ENCODE data around the gene AFG3L2. TPM values are rescaled to one million over a fixed set of nuclear protein-coding genes. Genes with fewer than 3 reads are reported as not detected.

AFG3L2 gene
- total RNA-seq, 6 experiments from 2014 or later = 30.2 to 47.7 (median 36.3) TPM

DNA sequence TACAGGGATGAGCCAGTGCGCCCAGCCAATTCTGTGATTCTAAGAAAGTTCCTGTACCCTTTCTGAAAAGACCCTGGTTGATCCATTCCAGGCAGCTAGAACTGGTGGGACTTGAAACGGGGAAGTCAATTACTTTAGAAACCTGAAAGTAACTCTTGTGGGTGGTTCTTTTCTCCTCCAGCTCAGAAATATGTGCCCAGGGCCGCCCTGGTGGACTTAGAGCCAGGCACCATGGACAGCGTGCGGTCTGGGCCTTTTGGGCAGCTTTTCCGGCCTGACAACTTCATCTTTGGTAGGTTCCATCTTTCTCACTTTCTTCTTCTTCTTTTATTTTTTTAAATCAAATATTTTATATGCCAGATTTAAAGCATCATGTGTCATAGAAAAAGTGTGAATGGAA, 66.3 kb downstream of the AFG3L2 start:
- Histone ChIP-seq H3K4me1 (peaks cover 0 to 3% (median 0%) of the 10 kb centered on the region in 4 donors), H3K27me3 (no peaks in the 10 kb centered on the region), H3K36me3 (no peaks in the 10 kb centered on the region), H3K4me3 (no peak overlapping the region), H3K9me3 (no peaks in the 10 kb centered on the region), H3K27ac (no peak overlapping the region)
- intact Hi-C loops (cut with DNase I) = no loop called here
- ATAC-seq (no peak), DNase-seq (no peak)
- no peak for TF ChIP-seq POLR2A (IDR thresholded peaks at IDR 0.05)
- TF ChIP-seq, protein P1, sequence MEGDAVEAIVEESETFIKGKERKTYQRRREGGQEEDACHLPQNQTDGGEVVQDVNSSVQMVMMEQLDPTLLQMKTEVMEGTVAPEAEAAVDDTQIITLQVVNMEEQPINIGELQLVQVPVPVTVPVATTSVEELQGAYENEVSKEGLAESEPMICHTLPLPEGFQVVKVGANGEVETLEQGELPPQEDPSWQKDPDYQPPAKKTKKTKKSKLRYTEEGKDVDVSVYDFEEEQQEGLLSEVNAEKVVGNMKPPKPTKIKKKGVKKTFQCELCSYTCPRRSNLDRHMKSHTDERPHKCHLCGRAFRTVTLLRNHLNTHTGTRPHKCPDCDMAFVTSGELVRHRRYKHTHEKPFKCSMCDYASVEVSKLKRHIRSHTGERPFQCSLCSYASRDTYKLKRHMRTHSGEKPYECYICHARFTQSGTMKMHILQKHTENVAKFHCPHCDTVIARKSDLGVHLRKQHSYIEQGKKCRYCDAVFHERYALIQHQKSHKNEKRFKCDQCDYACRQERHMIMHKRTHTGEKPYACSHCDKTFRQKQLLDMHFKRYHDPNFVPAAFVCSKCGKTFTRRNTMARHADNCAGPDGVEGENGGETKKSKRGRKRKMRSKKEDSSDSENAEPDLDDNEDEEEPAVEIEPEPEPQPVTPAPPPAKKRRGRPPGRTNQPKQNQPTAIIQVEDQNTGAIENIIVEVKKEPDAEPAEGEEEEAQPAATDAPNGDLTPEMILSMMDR (IDR thresholded peaks at IDR 0.05) = no peak
- WGBS (ENCODE audit: insufficient coverage, low coverage, low lambda C conversion rate, missing lambda C conversion rate) = 93% methylated on average over 5 of the region's 6 CpGs

DNA sequence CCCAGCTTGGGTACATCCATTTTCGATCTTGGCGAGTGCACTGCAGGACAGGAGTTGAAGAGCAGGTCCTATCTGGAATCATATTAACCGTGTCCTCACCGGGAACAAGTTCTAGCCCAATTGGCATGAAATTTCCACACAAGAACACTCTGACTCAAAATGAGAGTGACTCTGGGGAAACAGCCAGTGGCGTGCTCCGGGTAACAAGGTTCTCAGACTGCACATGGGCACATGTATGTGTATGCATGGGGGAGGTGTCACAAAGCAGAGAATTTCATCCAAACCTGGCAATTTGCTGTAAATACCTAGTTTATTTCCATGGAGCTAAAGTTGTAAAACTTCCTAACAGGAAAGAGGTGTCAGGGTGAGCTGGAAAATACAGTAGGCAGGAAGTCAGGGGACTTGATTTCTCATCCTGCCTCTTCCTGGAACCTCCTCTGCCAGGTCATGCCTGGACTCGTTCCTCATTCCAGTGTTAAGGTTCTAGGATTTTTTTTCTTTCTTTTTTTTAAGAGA, 67.3 kb downstream of the AFG3L2 start:
- ATAC-seq = peak in 1 of 4 donors; percentile 7
- Histone ChIP-seq H3K4me1 (peaks cover 0 to 3% (median 0%) of the 10 kb centered on the region in 4 donors), H3K27me3 (no peaks in the 10 kb centered on the region), H3K9me3 (no peaks in the 10 kb centered on the region), H3K27ac (no peak overlapping the region), H3K36me3 (no peaks in the 10 kb centered on the region), H3K4me3 (no peak overlapping the region)
- 54% methylated on average over 6 of the region's 7 CpGs for WGBS (ENCODE audit: insufficient coverage, low coverage, low lambda C conversion rate, missing lambda C conversion rate)
- TF ChIP-seq, protein P1 (IDR thresholded peaks at IDR 0.05) = no peak
- TF ChIP-seq POLR2A (IDR thresholded peaks at IDR 0.05) = no peak
- intact Hi-C loops (cut with DNase I) = no loop called here
- peak in 1 of 3 donors; percentile 20 for DNase-seq

DNA sequence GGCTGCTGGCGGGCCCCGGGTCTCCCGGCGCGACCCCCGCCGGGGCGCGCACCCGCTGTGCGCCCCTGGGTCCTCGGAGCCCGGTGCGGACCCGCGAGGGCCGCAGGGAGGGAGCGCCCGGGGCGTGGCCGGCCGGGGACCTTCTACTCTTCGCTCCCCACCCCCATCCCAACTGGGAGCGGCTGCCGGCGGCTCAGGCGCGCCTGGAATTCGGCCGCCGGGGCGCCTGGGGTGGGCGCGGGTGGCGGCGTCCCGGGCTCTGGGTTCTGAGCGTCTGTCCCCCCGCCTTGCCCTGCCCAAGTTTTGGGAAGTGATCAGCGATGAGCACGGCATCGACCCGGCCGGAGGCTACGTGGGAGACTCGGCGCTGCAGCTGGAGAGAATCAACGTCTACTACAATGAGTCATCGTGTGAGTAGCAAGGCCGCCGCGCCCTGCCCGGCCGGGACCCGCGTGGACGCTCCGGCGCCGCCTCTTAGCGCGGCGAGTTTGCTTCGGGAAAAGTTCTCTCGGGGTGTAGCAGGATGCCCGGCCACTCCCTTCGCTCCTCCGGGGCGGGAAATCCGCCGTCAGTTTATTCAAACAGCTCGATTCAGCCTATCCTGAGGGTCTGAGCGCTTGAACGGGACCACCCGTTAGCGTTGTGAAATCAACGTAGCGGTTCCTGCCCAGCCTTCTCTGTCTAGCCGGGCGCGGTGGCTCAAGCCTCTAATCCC, 68.5 kb downstream of the AFG3L2 start:
- H3K4me1 ChIP-seq = peaks cover 0 to 3% (median 0%) of the 10 kb centered on the region in 4 donors
- peak in 2 of 3 donors; percentile 55 to 79 for DNase-seq
- peak; percentile 34 for TF ChIP-seq POLR2A (IDR thresholded peaks at IDR 0.05)
- TF ChIP-seq, protein P1 (IDR thresholded peaks at IDR 0.05) = no peak
- no peaks in the 10 kb centered on the region for H3K9me3 ChIP-seq
- peak overlapping the region; percentile 46 to 55 (median 52) for H3K4me3 ChIP-seq
- H3K36me3 ChIP-seq = no peaks in the 10 kb centered on the region
- no peaks in the 10 kb centered on the region for H3K27me3 ChIP-seq
- intact Hi-C loops (cut with DNase I) = no loop called here
- peak overlapping the region; percentile 62 to 94 (median 78) for H3K27ac ChIP-seq
- peak; percentile 64 to 77 (median 64) for ATAC-seq
- WGBS (ENCODE audit: insufficient coverage, low coverage, low lambda C conversion rate, missing lambda C conversion rate) = 0% methylated on average over 3 of the region's 81 CpGs

DNA sequence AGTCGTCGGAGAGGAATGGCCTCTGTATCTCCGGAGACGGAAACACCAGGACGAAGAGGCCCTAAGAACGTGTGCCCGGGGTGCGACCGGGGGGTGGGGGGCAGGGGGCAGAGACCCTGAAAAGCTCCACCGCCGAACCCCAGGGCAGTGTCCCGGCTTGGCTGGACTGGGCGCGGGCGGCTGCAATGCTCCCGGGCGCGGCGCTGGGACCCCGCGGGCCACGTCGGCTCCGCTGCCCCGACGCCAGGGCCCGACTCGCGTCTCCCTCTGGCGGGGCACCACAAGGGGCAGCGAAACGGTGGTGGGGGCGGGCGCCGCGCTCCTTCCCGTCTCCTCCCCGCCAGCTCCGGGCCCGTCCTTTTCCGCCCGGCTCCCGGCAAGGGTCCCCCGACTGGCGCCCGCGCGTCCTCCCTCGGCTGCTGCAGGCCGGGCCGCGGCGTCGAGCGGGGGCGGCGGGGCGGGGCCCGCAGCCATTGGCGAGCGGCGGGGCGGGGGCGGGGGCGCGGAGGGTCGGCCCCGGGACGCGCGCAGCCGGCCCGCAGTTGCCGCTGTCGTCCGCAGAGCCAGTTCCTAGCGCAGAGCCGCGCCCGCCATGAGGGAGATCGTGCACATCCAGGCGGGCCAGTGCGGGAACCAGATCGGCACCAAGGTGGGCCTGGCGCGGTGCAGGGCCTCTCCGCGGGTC, 69.2 kb downstream of the AFG3L2 start, which contains the start of gene TUBB6:
TSS of gene TUBB6 (plus strand) at position 541 of the 685 bp plus-strand sequence. CDS start at position 593, 52 bp downstream.
- intact Hi-C loops (cut with DNase I) = no loop called here
- Histone ChIP-seq H3K36me3 (no peaks in the 10 kb centered on the region), H3K9me3 (no peaks in the 10 kb centered on the region), H3K4me1 (peaks cover 0 to 3% (median 0%) of the 10 kb centered on the region in 4 donors), H3K4me3 (peak within 1 kb of the TSS; percentile 46 to 55 (median 52)), H3K27me3 (no peaks in the 10 kb centered on the region), H3K27ac (peak within 1 kb of the TSS; percentile 62 to 94 (median 78))
- no CpG with 5 or more reads among the region's 88 CpGs for WGBS (ENCODE audit: insufficient coverage, low coverage, low lambda C conversion rate, missing lambda C conversion rate)
- TF ChIP-seq, protein P1 (IDR thresholded peaks at IDR 0.05) = no peak
- TF ChIP-seq POLR2A (IDR thresholded peaks at IDR 0.05) = peak; percentile 63
- ATAC-seq (peak; percentile 57 to 76 (median 63)), DNase-seq (peak; percentile 59 to 77 (median 69))

Measured in right lobe of liver (tissue), 6 donors.